ENCODE measurements around the gene NFATC3. TPM values are rescaled to one million over a fixed set of nuclear protein-coding genes. Genes with fewer than 3 reads are reported as not detected.
"Not testable (repeated sequence)": the region's sequence is repeated elsewhere in the genome, so short reads cannot be mapped to it uniquely, and the experiment has no call there.

Gene NFATC3
- total RNA-seq, 1 donor from 2014 or later, result 22.9 TPM

- DNase-seq (ENCODE audit: low spot score), result no peak
Observed at GRCh38 chr16:68147444-68147843, 62.3 kb downstream of the NFATC3 start.

GRCh38 chr16:68149596-68149995 is 64.4 kb downstream of the NFATC3 start:
- DNase-seq (ENCODE audit: low spot score), result no peak
- intact Hi-C loops (cut with DNase I), result no loop called here

More at GRCh38 chr16:68147444-68147843, 62.3 kb downstream of the NFATC3 start:
- intact Hi-C loops (cut with DNase I), result no loop called here

DNA sequence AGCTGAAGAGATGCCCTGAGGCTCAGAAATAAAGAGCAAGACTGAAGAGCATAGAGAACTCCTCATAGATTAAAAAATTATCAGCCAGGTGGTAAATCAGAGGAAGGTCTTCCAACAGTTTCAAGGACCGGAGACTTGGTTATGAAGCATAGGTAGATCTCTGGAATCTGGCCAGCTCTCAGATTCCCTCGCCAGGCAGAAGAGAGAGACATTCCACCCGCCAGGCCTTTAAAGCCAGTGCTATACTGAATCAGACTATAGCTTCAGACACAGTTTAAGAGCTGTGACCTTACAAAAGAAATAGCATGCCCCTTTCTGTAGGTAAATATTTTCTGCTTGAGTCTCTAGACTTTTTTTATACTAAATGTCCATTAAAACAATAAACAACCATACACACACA is 70.3 kb downstream of the NFATC3 start:
- DNase-seq (ENCODE audit: low spot score), result no peak
- intact Hi-C loops (cut with DNase I), result no loop called here

DNA sequence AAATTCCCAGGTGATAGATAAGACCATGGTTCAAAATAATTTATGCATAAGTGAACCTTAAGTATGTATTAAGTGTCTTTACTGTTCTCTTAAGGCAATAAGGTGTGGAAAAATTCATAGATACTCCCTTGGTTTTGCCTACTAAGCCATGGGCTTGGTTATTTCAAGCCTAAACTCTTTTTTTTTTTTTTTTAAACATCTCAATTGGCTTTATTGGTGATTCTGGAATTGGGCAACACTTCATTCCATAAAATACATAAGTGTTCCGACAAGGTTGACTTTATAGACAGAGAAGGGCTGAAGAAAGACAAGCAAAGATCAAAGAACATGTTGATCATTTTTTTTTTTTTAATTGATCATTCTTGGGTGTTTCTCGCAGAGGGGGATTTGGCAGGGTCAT is 77.2 kb downstream of the NFATC3 start:
- DNase-seq (ENCODE audit: low spot score), result no peak
- intact Hi-C loops (cut with DNase I), result no loop called here

GRCh38 chr16:68163275-68163674 is 78.1 kb downstream of the NFATC3 start:
- DNase-seq (ENCODE audit: low spot score); intact Hi-C loops (cut with DNase I): not testable (repeated sequence)

DNA sequence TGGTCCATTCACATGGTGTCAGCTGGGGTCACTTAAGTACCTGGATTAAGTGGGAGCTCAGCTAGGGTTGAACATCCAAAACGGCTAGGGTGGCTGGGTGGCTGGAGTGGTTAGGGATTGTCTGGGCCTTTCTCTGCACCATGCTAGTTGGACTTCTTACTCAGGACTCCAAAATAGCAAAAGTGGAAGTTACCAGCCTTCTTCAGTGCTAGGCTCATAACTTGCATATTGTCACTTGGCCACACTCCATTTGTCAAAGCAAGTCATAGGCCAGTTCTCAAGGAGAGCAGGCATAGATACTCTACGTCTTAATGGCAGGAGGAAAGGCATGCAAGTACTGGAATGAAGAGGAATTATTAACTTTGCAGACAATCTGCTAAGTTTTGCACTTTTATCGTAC is 81.1 kb downstream of the NFATC3 start:
- DNase-seq (ENCODE audit: low spot score), result no peak
- intact Hi-C loops (cut with DNase I), result no loop called here

- intact Hi-C loops (cut with DNase I), result no loop called here
- no peak for DNase-seq (ENCODE audit: low spot score)
Observed at GRCh38 chr16:68179196-68179795, 94.1 kb downstream of the NFATC3 start.

DNA sequence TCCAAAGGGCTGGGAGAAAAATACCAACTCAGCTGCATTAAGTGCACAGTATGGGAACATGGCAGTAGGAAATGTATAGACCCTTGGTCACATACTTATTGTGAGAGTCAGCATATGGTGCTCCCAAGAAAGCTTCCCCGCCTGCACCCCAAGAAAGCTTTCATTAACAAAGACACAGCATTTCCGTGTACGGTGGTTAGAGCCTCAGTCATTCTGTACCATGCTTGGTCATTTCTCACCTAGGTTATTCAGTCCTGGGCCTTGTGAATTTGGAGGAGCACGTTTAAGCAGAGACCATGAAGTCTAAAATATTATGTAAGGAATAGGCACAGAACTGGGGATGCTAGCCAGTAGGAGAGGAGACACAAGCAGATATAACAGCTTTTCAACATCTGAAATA is 94.7 kb downstream of the NFATC3 start:
- no peak for DNase-seq (ENCODE audit: low spot score)
- intact Hi-C loops (cut with DNase I), result no loop called here

DNA sequence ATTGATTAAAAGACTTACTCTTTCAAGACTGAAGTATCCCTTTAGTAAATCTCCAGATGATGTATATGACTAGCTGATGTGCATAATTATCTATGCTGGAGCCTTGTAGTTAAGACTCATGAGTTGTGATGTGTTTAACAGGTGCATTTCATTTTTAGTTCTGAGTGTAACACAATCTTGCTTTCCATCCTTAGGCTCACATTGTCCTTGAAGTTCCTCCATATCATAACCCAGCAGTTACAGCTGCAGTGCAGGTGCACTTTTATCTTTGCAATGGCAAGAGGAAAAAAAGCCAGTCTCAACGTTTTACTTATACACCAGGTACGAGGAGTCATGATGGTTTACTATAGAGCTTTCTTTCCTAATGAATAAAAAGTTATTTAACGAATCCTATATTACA is 97.9 kb downstream of the NFATC3 start:
- intact Hi-C loops (cut with DNase I), result no loop called here
- DNase-seq (ENCODE audit: low spot score), result no peak

GRCh38 chr16:68186877-68187276 is 101.7 kb downstream of the NFATC3 start:
- intact Hi-C loops (cut with DNase I), result no loop called here
- DNase-seq (ENCODE audit: low spot score), result peak; percentile 75

GRCh38 chr16:68187505-68187904 is 102.3 kb downstream of the NFATC3 start:
- intact Hi-C loops (cut with DNase I), result no loop called here
- DNase-seq (ENCODE audit: low spot score), result no peak

DNA sequence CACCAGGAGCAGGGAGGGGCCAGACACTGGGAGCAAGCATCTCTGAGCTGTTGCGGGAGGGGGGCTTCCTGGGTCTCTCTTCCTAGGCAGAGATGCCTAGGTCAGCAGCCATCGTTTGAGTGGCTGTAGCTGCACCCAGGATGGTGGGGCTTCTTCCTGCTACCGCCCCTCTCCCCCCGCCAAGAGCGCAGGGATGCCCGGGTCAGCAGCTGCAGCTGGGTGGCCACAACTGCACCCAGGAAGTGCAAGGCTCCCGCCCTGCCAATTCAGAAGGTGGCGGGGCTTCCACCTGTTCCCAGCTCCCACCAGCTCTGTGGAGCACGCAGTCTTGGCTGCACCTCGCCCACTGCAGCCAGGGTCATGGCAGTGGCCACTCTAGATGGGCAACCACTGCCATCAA is 103.0 kb downstream of the NFATC3 start:
- intact Hi-C loops (cut with DNase I), result no loop called here
- no peak for DNase-seq (ENCODE audit: low spot score)

GRCh38 chr16:68190081-68190480 is 104.9 kb downstream of the NFATC3 start:
- intact Hi-C loops (cut with DNase I), result no loop called here
- no peak for DNase-seq (ENCODE audit: low spot score)

DNA sequence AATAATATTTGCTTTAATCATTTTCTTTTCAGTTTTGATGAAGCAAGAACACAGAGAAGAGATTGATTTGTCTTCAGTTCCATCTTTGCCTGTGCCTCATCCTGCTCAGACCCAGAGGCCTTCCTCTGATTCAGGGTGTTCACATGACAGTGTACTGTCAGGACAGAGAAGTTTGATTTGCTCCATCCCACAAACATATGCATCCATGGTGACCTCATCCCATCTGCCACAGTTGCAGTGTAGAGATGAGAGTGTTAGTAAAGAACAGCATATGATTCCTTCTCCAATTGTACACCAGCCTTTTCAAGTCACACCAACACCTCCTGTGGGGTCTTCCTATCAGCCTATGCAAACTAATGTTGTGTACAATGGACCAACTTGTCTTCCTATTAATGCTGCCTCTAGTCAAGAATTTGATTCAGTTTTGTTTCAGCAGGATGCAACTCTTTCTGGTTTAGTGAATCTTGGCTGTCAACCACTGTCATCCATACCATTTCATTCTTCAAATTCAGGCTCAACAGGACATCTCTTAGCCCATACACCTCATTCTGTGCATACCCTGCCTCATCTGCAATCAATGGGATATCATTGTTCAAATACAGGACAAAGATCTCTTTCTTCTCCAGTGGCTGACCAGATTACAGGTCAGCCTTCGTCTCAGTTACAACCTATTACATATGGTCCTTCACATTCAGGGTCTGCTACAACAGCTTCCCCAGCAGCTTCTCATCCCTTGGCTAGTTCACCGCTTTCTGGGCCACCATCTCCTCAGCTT is 105.8 kb downstream of the NFATC3 start:
- DNase-seq (ENCODE audit: low spot score), result no peak
- intact Hi-C loops (cut with DNase I), result no loop called here

DNA sequence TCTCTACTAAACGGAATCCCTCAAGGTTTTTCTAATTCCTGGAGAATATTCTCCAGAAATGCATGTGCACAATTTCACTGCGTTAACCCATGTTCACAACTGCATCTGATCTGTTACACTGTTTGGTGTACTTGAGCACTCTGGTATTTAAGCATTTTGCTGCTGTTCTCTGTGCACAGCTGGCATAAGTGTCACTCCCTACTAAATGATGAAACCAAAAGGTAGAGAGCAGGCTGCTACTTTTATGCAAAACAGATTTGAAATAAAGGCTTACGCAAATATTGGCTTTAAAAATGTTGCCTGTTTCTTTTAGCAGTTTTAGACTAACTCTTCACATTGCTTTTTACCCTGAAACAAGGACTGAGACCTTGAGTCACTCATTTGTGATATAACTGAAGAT is 109.1 kb downstream of the NFATC3 start:
- DNase-seq (ENCODE audit: low spot score), result no peak
- intact Hi-C loops (cut with DNase I), result no loop called here

DNA sequence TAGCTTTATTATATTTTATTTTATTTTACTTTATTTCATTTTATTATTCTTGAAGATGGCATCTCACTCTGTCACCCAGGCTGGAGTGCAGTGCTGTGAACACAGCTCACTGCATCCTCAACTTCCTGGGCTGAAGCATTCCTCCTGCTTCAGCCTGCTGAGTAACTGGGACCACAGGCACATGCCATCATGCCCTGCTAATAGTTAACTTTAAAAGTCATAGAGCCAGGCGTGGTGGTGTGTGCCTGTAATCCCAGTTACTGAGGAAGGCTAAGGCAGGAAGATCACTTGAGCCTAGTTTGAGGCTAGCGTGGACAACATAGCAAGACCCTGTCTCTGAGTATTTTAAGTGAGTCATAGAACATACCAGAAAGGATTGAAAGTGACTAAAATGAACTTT is 112.1 kb downstream of the NFATC3 start:
- no peak for DNase-seq (ENCODE audit: low spot score)
- intact Hi-C loops (cut with DNase I), result no loop called here

GRCh38 chr16:68200088-68200783 is 115.1 kb downstream of the NFATC3 start:
- intact Hi-C loops (cut with DNase I), result no loop called here
- no peak for DNase-seq (ENCODE audit: low spot score)

DNA sequence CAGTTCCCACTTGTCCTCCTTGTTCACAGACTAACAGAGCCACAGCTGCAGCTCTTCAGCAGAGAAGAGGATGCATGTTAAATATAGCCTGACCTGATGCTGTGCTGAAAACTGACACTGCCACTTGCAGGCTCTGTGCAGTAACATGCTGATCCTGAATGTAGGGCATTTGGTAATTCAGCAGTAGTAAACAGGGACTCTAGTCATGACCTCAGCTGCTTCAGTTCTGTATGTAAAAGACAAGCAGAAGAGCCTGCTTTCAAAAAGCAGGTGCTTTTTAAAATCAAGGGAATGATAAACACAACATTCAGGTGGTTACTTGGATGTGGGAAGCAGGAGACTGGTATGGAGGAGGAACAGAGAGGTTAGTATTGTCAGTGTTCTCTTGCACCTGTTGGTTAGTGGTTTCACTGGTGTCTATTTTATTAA is 116.9 kb downstream of the NFATC3 start:
- intact Hi-C loops (cut with DNase I), result no loop called here
- DNase-seq (ENCODE audit: low spot score), result no peak

- intact Hi-C loops (cut with DNase I), result no loop called here
- no peak for DNase-seq (ENCODE audit: low spot score)
Observed at GRCh38 chr16:68206245-68206644, 121.1 kb downstream of the NFATC3 start.

DNA sequence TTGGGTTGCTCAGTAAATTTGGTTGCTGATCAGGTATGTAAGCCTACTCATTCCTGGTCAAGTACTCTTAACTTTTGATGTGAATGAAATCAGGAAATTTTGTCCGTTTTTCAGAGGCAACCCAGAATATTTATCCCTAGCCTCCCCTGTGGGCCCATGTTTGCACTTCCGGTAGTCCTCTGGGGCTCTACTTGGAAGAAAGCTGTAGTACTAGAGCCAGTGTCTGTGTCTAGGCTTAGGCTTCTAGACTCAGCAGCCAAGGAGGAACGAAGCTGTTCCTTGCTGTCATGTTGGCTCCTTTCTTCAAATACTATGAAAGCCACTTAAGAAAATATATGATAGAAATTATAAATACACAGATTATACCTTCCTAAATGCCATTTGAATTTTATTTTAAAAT is 129.6 kb downstream of the NFATC3 start:
- intact Hi-C loops (cut with DNase I), result no loop called here
- no peak for DNase-seq (ENCODE audit: low spot score)

- intact Hi-C loops (cut with DNase I), result no loop called here
- DNase-seq (ENCODE audit: low spot score), result no peak
Observed at GRCh38 chr16:68215302-68215701, 130.1 kb downstream of the NFATC3 start.
